Epithelial cell of proximal tubule (primary cell): ENCODE results near the gene PTPRN2. TPM values are rescaled to one million over a fixed set of nuclear protein-coding genes. Genes with fewer than 3 reads are reported as not detected.

Source experiments
- DNase-seq: peaks from one replicate; pipeline ENCODE4 v3.0.0-alpha.2; 2011; ENCODE audit warnings: low read depth
- H3K4me3 ChIP-seq: 2 replicates; pipeline ENCODE4 v1.5.1; 2011; ENCODE audit warnings: low read depth, mild to moderate bottlenecking, low read length
- total RNA-seq: library from RNA; depleted of rRNA; stranded (reverse); fragments of >200 nt; gene quantifications from 2 replicates; pipeline ENCODE4 v1.2.3, GENCODE V29; 2015
- TF ChIP-seq, protein P1 (sequence below): conservative IDR thresholded peaks from 2 replicates; pipeline ENCODE4 v1.5.1; 2012; ENCODE audit warnings: low read depth, mild to moderate bottlenecking, low read length

Gene PTPRN2
- total RNA-seq, 1 donor from 2014 or later: 2.8 TPM

DNA sequence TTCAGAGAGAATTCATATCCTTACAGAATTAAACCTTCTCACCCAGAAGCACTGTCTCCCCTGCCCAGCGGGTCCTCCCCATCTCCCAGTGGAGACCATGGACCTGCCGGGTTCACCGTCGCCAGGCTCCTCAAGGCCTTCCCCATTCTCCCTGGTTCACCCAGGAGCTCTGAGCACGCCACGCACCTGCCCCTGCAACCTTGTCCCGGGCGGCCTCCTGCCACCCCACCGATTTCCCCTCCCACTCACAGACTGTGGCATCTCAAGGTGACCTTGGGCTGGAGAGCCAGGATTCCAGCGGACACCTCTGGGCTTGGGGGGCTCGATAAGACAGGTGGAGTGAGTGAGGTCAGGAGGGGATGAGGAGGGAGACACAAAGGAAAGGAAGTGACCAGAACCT lies 135.3 kb downstream of the PTPRN2 start:
- no peak for DNase-seq
- TF ChIP-seq, protein P1, sequence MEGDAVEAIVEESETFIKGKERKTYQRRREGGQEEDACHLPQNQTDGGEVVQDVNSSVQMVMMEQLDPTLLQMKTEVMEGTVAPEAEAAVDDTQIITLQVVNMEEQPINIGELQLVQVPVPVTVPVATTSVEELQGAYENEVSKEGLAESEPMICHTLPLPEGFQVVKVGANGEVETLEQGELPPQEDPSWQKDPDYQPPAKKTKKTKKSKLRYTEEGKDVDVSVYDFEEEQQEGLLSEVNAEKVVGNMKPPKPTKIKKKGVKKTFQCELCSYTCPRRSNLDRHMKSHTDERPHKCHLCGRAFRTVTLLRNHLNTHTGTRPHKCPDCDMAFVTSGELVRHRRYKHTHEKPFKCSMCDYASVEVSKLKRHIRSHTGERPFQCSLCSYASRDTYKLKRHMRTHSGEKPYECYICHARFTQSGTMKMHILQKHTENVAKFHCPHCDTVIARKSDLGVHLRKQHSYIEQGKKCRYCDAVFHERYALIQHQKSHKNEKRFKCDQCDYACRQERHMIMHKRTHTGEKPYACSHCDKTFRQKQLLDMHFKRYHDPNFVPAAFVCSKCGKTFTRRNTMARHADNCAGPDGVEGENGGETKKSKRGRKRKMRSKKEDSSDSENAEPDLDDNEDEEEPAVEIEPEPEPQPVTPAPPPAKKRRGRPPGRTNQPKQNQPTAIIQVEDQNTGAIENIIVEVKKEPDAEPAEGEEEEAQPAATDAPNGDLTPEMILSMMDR: no peak

DNA sequence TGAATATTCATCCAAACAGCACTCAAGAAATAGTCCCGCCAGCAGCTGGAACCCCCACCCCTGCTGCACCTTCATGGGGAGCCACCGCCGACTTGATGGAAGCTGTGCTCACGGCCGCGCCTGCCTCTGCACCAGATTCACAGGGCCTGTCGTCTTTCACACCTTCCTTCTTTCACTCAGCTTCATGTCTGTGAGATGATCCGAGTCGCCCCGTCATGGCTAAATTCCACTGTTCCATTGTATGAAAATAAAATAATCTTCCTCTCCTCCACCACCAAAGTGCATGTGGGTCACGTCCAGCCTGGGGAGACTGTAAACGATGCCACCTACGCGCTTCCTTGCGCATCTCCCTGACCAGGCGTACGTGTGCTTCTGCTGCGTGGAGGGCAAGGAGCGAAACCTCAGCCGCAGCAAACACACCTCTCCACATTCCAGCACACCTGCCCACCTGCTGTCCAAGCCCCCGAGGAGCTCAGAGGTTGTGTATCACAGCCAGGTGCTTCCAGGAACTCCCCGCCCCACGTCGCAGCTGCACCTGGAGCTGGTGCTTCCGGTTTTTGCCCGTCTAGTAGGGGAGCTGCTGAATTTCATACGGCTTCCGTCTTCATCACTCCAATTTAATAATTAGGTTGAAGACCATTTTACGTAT lies 137.0 kb downstream of the PTPRN2 start:
- TF ChIP-seq, protein P1: no peak
- DNase-seq: no peak
- no peak overlapping the region for H3K4me3 ChIP-seq

More for the DNA sequence above, 135.3 kb downstream of the PTPRN2 start:
- H3K4me3 ChIP-seq: no peak overlapping the region

DNA sequence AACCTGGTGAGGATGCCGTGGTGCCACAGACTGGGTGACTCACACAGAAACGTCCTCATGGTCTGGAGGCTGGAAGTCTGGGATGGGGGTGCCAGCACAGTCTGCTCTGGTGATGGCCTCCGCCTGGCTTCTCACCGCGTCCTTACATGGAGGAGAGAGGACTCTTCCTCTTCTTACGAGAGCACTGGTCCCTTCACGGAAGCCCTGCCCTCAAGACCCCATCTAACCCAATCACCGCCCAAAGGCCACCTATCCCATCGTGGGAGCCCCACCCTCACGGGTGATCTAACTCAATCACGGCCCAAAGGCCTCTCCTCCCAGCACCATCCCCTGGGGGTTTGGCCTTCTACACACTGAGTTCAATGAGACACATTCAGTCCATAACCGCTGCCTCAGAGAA lies 137.7 kb downstream of the PTPRN2 start:
- TF ChIP-seq, protein P1: no peak
- no peak for DNase-seq
- no peak overlapping the region for H3K4me3 ChIP-seq

DNA sequence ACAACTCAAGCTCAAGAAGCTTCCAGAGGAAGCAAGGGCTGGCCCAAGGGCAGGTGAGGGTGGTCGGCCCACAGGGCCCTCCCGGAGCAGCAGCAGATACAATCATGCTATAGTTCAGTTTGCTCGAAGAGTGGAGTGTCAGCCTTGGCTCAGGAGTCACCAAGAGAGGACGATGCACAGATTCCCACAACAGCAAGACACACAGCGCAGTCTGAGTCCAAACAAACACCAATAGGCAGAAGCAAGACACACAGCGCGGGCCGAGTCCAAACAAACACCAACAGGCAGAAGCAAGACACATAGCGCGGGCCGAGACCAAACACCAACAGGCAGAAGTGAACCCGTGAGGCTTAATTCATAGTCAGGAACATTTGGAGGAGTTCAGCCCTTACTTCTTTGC lies 138.4 kb downstream of the PTPRN2 start:
- DNase-seq: no peak
- TF ChIP-seq, protein P1: no peak
- no peak overlapping the region for H3K4me3 ChIP-seq

DNA sequence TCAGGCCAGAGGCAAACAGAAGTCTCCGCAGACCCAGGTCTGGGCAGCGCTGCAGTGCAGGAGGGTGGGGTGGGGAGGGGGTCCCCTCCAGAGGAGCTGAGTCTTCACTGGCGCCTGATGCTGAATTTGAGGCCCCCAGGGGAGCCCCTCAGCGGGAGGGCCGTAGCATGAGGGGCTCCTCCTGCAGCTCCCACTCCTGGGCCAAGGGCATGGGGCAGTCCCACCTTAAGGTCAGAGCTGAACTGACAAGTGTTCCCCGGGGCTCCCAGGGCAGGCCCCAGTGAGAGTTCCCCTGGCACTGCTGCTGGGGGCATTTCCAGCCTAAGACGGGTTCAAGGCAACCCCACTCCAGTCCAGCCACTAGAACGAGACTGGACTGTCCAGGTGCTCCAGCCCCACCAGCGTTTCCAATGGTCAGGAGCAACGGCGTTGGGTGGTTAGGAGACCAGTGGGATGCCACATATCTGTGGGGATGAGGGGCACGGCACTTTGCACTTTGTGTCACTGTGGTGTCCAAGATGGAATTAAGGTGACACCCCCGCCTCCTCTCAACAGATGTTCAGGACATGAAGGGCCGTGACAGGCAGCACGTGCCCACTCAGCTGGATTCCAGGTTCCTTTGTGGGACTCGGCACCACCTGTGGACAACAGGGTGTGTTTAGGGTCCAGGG lies 139.1 kb downstream of the PTPRN2 start:
- DNase-seq: no peak
- TF ChIP-seq, protein P1: no peak

DNA sequence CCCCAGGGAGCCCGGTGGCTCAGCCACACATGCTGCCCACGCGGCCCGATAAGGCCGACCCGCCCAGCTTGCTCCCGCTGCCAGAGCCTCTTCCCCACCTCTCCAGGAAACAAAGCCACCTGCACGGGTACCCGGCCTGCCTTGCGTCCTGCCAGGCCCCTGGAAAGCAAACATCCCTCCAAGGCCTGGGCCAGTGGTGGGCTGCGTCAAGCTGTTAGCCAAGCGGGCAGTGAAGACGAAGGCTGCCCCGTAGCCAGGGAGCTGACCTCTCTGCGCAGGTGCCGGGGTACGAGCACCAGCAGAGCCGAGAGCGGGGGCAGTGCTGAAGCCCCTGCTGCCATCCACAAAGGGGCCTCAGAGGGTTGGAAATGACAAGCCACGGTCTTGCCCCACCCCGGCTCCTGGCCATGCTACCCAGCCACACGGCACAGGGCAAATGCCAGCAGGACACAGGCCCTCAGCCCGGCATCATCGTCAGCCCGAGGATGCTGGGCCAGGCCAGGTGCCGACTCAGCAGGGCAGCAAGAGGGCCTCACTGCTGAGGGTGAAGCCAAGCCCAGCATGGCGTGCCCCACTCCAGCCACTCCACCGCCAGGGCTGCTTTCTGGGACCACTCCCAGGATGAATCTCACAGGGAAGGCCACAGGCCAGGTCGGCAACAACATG lies 140.0 kb downstream of the PTPRN2 start:
- TF ChIP-seq, protein P1: no peak
- H3K4me3 ChIP-seq: no peak overlapping the region
- DNase-seq: no peak

More for the DNA sequence above, 139.1 kb downstream of the PTPRN2 start:
- no peak overlapping the region for H3K4me3 ChIP-seq

DNA sequence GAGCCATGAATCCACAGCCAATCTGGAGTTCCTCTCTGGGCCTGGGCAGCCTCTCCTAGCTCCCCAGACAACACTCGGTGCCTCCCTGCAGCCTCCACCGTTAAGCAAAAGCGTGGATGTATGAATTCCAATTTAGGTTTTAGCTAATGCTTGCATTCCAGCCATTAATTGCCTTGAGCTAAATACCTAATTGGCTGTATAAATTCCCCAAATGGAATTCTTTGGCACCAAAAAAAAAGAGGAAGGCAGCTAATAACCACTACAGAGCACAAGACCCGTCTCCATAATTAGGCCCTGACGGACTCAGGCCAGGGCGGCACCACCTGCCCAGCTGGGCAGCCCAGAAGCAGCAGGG lies 140.5 kb downstream of the PTPRN2 start:
- no peak overlapping the region for H3K4me3 ChIP-seq
- TF ChIP-seq, protein P1: no peak

More for the DNA sequence above, 140.5 kb downstream of the PTPRN2 start:
- no peak for DNase-seq
